ENCODE results near the gene AMBRA1.

AMBRA1 gene

GRCh38 chr11:46361283-46362155, 232.3 kb downstream of the AMBRA1 start:
- DNase-seq, result peak; percentile 70

GRCh38 chr11:46360878-46361277, 232.9 kb downstream of the AMBRA1 start:
- no peak for DNase-seq

- DNase-seq, result no peak
Observed at GRCh38 chr11:46359953-46360352, 233.9 kb downstream of the AMBRA1 start.

- DNase-seq, result no peak
Observed at GRCh38 chr11:46357483-46357936, 236.3 kb downstream of the AMBRA1 start.

- no peak for DNase-seq
Observed at GRCh38 chr11:46356924-46357482, 236.8 kb downstream of the AMBRA1 start.

GRCh38 chr11:46353698-46354097, 240.1 kb downstream of the AMBRA1 start:
- no peak for DNase-seq

GRCh38 chr11:46352063-46352841, 241.6 kb downstream of the AMBRA1 start:
- no peak for DNase-seq

GRCh38 chr11:46351606-46352005, 242.2 kb downstream of the AMBRA1 start:
- no peak for DNase-seq

- no peak for DNase-seq
Observed at GRCh38 chr11:46351148-46351547, 242.7 kb downstream of the AMBRA1 start.

- DNase-seq, result no peak
Observed at GRCh38 chr11:46350695-46351094, 243.1 kb downstream of the AMBRA1 start.

- no peak for DNase-seq
Observed at GRCh38 chr11:46348566-46349401, 245.0 kb downstream of the AMBRA1 start.

GRCh38 chr11:46347637-46348311, 246.0 kb downstream of the AMBRA1 start:
- DNase-seq, result no peak

- peak; percentile 79 for DNase-seq
Observed at GRCh38 chr11:46346886-46347636, 246.8 kb downstream of the AMBRA1 start, which contains the start of gene DGKZ. Gene DGKZ (plus strand): TSS chr11:46347463. CDS start chr11:46347660, 197 bp downstream.
